Measurements from ENCODE around the gene TRIM7. TPM values are rescaled to one million over a fixed set of nuclear protein-coding genes. Genes with fewer than 3 reads are reported as not detected.
A peak's percentile ranks its signal among the peaks of the same experiment; 100 is the strongest.
"Not testable (repeated sequence)": the region's sequence is repeated elsewhere in the genome, so short reads cannot be mapped to it uniquely, and the experiment has no call there.

The TRIM7 gene
- total RNA-seq, 1 experiment from 2014 or later: 16.1 TPM

- DNase-seq (ENCODE audit: low read depth): peak; percentile 54
These were observed 53.9 kb downstream of the TRIM7 start for GRCh38 chr5:181151146-181151545.

- DNase-seq (ENCODE audit: low read depth): no peak
These were observed 54.9 kb downstream of the TRIM7 start for GRCh38 chr5:181149806-181150733.

GRCh38 chr5:181149355-181149754, 55.6 kb downstream of the TRIM7 start:
- no peak for DNase-seq (ENCODE audit: low read depth)

GRCh38 chr5:181146927-181147636, 57.9 kb downstream of the TRIM7 start, which contains the start of gene OR2V2:
Gene OR2V2, plus strand, starts transcription at chr5:181147586. Its CDS starts 7,357 bp downstream, at chr5:181154943.
- DNase-seq (ENCODE audit: low read depth): not testable (repeated sequence)

GRCh38 chr5:181145133-181145532, 59.9 kb downstream of the TRIM7 start:
- no peak for DNase-seq (ENCODE audit: low read depth)

Other genes starting within 250 kb of the TRIM7 start
- gene BTNL3, start 216.3 kb downstream of the TRIM7 start, total RNA-seq (2014; rRNA removed; shearing (Covaris generic)): not detected in 2 replicates
- gene BTNL9, start 164.9 kb downstream of the TRIM7 start, total RNA-seq (2014; rRNA removed; shearing (Covaris generic)): not detected in 2 replicates
- gene OR2V1, start 74.0 kb downstream of the TRIM7 start, total RNA-seq (2014; rRNA removed; shearing (Covaris generic)): not detected in 2 replicates
- gene OR2V2, start 57.6 kb downstream of the TRIM7 start, total RNA-seq (2014; rRNA removed; shearing (Covaris generic)): not detected in 2 replicates
- 4.9 and 5.9 TPM in 2 replicates for gene TRIM41, start 18.1 kb upstream of the TRIM7 start, total RNA-seq (2014; rRNA removed; shearing (Covaris generic))
- 1,915 and 2,129 TPM in 2 replicates for gene RACK1, start 38.7 kb upstream of the TRIM7 start, total RNA-seq (2014; rRNA removed; shearing (Covaris generic))
- gene TRIM52, start 55.9 kb upstream of the TRIM7 start, total RNA-seq (2014; rRNA removed; shearing (Covaris generic)): 4.2 and 5.4 TPM in 2 replicates
- not detected in 2 replicates for gene OR4F3, start 162.1 kb upstream of the TRIM7 start, total RNA-seq (2014; rRNA removed; shearing (Covaris generic))